ENCODE results near the gene RNH1.

Gene RNH1

DNA sequence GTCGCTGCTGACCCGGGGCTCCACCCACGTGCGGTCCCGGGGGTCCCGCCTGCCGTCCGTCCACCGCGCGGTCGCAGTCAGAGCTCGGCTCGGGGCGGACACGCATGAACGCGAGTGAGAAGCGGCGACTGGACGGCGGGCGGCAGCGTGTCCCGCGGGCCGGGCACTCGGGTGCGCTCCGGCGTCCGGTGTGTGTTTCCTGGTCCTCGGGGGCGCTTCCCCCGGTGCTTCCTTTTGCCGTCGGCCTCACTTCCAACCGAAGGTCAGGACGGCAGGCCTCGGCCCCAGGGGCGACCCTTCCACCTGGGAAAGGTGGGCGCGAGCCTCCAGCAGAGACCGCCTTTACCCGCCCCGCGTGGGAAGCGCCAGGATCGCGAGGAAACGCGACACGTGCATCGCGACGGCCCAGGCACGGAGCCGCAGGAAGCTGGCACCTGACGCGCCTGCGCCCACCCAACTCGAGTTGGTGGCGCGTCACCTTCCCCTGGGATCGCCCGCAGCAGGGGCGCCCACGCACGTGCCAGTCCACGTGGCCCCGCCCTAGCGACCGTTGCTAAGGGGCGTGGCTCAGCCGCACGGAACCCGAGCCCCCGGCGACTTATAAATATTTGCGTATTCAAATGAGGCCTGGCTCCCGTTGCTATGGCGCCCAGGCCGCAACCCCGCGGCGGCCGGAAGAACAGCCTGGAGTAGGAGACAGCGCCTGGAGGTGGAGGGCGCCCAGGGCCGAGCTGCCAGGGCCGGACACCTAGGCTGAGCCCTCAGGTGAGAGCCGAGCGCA is 30.0 kb upstream of the RNH1 start, which contains the start of gene LRRC56:
LRRC56 (plus strand) TSS at position 687 of the 781 bp plus-strand sequence. CDS start 3,158 bp downstream, outside the sequence.
- peak; percentile 83 for DNase-seq

DNA sequence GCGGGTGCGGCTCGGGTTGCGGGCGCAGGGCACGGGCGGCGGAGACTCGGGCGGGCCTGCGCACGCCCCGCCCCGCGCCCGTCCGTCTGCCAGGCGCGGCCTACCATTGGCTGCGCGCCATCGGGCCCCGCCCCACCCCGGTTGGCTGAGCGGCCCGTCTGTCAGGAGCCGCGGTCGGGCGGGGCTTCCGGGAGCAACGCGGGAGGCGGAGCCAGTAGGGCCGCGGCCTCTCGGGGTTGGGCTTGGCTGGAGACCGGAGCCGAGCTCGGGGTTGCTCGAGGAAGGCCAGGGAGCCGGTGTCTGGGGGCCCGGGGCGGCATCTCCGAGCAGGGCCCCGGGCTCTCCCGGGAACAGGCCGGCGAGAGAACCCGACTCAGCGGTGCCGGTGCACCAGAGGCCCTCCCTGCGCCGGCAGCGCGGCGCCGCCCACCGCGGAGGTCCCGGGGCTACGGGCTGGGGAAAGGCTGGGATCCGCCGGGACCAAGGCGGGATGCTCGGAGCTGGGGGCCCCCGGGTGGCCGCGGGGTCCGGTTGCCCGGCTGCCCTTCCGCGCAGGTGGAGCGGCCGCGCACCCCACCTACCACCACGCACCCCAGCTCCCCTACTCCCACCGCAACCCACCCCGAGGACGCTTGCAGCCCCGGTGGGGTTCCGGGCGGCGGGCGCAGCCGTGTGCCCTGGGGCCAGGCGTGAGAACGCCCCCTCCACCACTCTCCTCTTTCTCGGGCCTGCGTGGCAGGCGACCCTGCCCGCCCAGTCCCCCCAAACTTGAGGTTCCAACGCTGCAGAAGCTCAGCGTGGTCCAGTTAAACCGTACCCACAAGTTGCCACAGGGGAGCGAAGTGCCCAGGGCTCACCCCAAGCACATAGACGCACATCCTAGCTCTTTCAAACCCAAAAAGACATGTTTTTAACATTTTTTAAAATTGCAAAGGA is 28.7 kb upstream of the RNH1 start, which contains the start of gene HRAS:
HRAS (minus strand) TSS at position 58 of the 936 bp plus-strand sequence.
- peak; percentile 95 for DNase-seq

DNA sequence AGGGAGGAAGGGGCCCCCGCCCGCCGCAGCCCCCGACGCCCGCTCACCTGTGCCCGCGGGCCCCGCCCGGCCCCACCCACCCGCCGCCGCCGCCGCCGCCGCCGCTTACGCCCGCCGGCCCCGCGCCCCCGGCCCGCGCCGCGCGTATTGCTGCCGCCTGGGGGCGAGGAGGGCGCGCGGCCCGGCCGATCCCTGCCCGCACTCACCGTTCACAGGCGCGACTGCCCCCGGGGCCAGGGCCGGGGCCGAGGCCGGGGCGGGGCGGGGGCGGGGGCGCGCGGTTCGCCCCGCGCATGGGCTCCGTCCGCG is 28.1 kb upstream of the RNH1 start:
- no peak for DNase-seq

- peak; percentile 8 for DNase-seq
Measured at GRCh38 chr11:534396-535209, 27.6 kb upstream of the RNH1 start.

DNA sequence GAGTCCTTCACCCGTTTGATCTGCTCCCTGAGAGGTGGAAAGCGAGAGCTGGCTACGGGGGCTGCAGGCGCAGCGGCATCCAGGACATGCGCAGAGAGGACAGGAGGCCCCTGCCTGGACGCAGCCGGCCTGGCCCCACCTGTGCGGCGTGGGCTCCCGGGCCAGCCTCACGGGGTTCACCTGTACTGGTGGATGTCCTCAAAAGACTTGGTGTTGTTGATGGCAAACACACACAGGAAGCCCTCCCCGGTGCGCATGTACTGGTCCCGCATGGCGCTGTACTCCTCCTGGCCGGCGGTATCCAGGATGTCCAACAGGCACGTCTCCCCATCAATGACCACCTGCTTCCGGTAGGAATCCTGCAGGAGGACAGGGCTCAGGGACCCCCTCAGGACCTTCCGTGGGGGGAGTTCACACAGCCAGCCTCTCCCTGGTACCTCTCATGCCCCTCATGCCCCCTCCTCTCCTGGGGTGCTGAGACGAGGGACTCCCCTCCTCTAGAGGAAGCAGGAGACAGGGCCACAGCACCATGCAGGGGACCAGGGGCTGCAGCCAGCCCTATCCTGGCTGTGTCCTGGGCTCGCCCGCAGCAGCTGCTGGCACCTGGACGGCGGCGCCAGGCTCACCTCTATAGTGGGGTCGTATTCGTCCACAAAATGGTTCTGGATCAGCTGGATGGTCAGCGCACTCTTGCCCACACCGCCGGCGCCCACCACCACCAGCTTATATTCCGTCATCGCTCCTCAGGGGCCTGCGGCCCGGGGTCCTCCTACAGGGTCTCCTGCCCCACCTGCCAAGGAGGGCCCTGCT is 26.7 kb upstream of the RNH1 start:
- DNase-seq = no peak

GRCh38 chr11:532986-533585 is 26.0 kb upstream of the RNH1 start:
- no peak for DNase-seq

DNA sequence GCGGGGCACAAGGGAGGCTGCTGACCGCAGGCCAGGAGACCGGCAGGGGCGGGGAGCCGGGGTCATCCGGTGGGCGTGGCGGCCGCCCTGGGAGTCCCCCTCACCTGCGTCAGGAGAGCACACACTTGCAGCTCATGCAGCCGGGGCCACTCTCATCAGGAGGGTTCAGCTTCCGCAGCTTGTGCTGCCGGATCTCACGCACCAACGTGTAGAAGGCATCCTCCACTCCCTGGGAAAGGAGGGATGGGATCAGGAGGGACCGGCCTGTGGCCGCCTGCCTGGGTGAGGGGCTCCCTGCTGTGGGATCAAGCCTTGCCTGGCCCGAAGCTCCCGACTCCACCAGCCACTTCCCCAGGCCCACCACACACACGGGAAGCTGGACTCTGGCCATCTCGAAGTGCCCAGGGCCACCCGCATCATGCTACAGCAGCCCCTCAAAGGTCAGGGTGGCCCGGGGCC is 25.5 kb upstream of the RNH1 start:
- DNase-seq = no peak

DNA sequence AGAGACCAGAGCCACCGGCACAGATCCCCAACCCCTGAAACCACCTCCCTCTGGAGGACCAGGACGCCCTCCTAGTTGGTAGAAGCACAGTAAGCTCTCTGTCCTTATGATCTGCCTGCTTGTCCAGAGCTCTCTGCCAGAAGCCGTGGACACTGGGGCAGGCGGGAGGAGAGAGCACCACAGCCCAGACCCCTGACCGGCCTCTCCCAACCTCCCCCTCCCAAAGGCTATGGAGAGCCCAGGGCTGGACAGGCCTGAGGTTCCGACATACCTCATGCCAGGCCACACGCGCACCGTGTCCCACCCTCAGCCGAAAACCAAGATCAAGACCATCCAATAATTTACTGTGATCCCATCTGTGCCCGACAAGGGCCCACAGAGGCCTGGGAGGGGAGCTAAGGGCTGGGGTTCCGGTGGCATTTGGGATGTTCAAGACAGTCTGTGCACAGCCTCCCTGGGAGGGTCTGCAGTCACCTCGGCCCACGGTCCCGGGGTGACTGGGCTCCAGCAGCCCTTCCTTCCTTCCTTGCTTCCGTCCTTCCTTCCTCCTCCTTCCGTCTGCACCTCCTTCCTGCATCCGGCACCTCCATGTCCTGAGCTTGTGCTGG is 25.0 kb upstream of the RNH1 start:
- no peak for DNase-seq

DNA sequence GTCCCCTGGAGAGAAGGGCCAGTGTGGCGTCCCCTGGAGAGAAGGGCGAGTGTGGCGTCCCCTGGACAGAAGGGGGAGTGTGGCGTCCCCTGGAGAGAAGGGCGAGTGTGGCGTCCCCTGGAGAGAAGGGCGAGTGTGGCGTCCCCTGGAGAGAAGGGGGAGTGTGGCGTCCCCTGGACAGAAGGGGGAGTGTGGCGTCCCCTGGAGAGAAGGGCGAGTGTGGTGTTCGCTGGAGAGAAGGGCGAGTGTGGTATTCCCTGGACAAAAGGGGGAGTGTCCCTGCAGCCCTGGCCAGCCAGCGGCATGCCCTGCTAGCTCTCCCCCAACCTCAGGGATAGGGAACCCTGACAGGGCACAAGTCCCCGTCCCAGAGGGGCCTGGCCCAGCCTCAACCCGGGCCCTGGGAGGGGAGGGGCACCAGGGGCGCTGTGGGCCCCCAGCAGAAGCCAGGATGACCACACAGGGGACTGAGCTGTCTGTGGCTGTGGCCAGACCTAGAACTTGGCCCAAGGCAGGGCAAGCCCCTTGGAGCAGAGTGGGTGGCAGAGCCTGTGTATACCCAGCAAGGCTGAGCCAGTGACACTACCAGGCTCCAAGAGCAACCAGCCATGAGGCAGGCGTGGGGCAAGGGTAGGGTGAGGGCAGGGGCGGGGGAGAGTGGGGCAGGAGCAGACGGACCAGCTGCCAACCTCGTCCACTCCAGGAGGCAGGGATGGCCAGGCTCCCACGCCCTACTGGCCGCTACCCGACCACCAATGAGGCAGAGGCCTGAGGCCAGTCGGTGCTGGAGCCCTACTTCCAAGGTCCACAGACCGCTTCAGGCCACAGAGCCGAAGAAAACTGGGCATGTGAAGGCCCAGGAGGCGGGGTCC is 24.2 kb upstream of the RNH1 start:
- DNase-seq = no peak

- no peak for DNase-seq
Measured at GRCh38 chr11:529728-530411, 22.8 kb upstream of the RNH1 start.

DNA sequence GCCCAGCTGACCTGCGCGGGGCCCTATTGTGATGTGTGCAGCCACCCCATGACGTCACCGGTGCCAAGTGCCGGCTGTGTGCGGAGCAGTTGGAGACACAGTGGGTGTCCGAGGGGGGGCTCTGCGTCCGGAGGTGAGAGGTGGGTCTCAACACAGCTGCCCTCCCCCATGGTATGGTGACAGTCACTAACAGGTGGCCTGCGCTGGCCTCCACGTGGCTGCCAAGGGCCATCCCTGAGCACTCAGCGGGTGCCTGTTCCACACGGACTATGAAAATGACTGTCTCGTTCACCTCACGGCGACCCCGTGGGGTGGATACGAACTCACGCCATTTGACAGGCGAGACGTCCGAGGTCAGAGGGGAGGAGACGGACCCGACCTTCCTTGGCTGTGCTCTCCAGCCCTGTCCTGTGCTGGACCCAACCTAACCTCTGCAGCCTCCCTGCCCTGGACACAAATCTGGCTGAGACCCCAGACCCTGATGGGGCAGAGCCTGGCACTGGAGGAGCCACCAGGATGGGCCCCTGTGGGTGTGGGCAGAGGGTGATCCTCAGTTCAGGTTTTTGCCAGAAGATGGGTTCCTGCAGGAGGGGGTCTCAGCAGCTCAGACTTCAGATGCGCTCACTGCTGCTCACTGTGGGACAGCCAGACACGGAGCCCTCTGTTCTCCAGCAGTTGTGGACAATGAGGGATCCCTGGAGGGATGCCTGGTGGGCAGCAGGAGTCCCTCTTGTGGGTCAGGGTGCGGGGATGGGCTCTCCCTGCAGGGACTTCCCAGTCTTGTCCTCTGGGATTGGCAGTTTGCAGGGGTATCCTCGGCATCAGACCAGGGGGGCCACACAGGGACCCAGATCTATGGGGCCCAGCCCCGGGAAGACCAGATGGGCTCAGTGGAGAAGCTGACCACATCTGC is 22.0 kb upstream of the RNH1 start:
- DNase-seq = no peak

- DNase-seq = no peak
Measured at GRCh38 chr11:528166-528814, 21.2 kb upstream of the RNH1 start.

- DNase-seq = no peak
Measured at GRCh38 chr11:526192-526591, 19.1 kb upstream of the RNH1 start.

- no peak for DNase-seq
Measured at GRCh38 chr11:521177-521688, 14.2 kb upstream of the RNH1 start.

DNA sequence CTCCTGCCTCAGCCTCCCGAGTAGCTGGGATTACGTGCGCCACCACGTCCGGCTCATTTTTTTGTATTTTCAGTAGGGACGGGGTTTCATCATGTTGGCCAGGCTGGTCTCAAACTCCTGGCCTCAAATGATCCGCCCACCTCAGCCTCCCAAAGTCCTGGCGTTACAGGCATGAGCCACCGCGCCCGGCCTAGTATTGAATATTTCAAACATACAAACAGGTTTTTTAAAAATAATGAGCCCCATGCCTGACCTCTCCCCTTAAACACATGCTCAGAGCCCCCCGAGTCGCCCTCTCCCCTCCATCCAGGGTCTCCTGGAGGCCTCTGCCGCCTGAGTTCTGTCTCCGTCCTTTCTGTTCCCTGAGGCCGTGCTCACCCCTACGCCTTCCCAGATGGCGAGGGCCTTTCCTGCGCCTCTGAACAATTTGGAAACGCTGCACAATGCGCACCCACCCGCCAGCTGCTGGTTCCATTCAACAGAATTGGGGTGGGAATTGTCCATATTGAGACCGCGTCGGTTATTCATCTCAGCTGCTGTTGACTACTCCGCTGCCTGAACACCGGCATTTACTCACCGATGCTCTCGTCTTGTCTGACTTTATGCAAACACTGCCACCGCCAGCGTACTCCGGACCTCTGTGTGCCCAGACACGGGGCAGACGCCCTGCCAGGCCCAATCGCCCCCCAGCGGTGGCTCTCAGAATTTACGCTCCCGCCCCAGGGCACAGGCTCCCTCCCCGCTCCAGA is 13.6 kb upstream of the RNH1 start:
- no peak for DNase-seq

DNA sequence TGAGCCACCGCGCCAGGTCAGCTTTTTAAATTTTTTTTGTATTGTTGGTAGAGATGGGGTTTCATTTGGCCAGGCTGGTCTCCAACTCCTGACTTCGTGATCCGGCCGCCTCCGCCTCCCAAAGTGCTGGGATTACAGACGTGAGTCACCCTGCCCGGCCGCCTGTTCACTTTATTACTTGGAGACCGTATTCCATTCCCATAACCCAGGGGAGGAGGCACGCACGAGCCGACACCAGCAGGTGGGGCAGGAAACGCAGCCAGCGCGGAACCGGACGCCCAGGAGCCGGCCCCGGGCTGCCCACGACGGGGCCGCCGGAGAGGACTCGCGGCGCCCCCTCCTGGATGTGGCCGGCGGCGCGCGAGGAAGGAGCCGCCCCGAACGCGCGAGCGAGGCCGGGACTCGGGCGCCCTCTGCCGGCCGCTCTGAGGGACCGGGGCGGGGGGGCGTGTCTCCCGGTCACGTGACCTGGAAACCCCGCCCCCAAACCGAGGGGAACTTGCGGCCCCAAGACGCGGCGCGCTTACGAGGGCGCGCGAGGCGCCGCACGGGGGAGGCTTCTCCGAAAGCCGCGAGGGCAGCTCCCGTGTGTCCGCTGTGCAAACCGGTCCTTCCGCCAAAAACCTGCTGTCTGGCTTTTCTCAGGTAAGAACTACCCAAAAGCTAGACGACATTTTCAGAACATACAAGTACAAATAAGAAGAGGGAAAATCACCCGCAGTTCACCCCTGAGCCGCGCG is 11.6 kb upstream of the RNH1 start:
- peak; percentile 84 for DNase-seq
